ENCODE measurements around the gene ELMO2.
"Not testable (repeated sequence)": the region's sequence is repeated elsewhere in the genome, so short reads cannot be mapped to it uniquely, and the experiment has no call there.

The ELMO2 gene

GRCh38 chr20:46406986-46407670, 713 bp upstream of the ELMO2 start:
- peak in 1 of 2 experiments; percentile 50 for DNase-seq

DNA sequence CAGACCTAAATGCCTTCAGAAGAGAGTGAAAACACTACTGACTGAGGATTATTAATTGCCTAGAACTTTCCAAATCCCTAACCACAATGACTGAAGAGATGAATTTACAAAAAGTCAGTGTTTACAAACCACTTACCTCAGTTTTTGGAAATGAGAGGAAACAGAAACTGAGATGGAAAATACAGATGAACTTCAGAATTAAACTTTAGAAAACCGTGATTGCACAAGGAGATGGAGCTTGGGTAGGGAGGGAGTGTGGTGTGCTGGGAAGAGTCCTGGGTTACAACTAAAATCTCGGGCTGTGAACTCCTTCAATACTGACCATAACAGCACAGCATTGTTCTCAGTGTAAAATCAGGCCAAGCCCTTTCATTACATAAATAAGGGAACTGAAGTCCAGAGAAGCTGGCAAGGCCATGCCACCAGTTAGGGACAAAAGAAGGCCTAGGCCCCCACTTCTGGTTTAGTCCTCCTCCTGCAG, 4.0 kb downstream of the ELMO2 start:
- no peak for DNase-seq

DNA sequence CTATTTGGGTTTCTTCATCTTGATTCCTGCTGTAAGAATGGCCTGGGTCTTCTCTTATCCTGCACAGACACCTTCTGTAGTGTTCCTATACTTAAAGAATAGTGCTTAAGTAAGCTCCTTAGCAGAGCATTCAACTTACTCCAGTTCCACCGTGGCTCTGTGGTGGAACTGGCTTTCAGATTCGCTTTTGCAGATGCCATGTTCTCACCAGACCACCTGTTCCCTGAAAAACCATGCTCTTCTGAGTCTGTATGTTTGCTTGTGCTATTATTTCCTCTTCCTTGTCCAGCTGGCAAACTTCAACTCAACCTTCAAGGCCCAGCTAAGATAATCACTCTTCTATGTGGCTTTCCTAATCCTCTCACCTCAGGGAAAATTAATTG, 4.9 kb downstream of the ELMO2 start:
- no peak for DNase-seq

GRCh38 chr20:46400828-46401477, 5.5 kb downstream of the ELMO2 start:
- DNase-seq = no peak

DNA sequence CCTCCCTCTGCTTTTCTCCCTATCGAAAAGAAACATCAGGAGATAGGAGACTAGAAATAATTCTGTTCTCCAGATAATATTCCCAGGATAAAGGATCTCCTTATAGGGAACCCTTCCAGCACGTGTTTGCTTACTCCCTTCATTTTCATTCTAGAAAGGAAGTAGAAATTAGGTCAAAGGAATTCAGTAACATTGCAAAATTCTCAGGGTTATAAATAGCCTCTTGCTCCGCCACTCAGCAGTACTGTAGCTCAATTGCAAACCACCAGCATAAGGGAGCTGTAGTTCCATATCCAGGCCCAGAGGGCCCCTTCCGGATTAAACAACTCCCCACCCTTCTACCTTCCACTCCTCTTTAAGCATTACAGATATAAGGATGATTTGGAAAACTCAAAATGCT, 6.2 kb downstream of the ELMO2 start:
- DNase-seq = peak in 1 of 2 experiments; percentile 18

- no peak for DNase-seq
Observed at GRCh38 chr20:46399401-46399800, 7.0 kb downstream of the ELMO2 start.

GRCh38 chr20:46398963-46399362, 7.5 kb downstream of the ELMO2 start:
- DNase-seq = no peak

- DNase-seq = no peak
Observed at GRCh38 chr20:46396052-46396740, 10.2 kb downstream of the ELMO2 start.

GRCh38 chr20:46394872-46395760, 11.3 kb downstream of the ELMO2 start:
- DNase-seq = no peak

DNA sequence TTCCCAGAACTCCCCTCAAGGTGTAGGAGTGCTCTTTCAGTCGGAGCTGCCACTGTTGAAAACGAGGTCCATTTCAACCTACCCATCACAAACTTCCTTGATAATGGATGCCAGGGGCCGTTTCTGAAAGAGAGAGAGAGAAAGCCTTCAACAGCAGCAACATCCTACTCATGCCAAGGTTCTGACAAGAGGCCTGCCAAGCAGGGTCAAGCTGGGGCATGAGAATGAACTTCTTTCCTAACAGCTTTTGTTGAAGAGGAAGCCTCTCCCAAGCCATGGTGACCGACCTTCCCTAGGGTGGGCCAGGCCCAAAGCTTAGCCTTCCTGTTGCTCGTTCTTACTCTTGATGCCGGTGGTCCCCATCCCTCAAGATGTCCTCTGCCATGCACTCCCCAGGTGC, 12.4 kb downstream of the ELMO2 start:
- no peak for DNase-seq

- DNase-seq = peak; percentile 84 to 91
Observed at GRCh38 chr20:46388937-46389336, 17.5 kb downstream of the ELMO2 start.

DNA sequence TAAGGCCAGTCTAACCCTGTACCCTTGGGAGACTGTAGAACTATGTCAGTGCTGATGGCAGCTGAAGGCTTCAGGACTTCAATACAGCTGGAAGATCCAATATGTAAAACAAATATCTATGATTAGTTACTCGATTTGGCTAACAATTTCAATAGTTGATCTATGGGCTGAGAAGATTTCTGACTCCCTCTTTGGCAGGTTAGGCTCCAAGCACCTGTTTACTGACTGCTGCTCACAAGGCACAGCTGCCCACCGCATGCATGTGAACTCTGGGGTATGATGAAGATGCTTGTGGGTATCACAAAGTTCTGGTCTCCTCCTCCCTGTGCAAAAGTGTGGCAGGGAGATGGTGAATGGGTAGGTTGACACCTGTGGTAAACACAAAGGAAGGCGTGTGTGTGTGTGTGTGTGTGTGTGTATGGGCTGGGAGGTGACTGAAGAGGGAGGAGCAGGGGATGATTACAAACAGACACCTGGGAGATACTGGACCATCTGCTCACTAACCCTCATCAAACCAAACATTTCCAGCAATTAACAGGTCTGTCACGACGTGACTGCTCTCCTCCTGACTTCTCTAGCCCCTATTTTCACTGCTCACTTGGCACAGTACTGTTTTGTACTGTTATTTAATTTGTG, 18.1 kb downstream of the ELMO2 start:
- peak; percentile 34 to 71 for DNase-seq

GRCh38 chr20:46387054-46387453, 19.4 kb downstream of the ELMO2 start:
- DNase-seq = not testable (repeated sequence)

DNA sequence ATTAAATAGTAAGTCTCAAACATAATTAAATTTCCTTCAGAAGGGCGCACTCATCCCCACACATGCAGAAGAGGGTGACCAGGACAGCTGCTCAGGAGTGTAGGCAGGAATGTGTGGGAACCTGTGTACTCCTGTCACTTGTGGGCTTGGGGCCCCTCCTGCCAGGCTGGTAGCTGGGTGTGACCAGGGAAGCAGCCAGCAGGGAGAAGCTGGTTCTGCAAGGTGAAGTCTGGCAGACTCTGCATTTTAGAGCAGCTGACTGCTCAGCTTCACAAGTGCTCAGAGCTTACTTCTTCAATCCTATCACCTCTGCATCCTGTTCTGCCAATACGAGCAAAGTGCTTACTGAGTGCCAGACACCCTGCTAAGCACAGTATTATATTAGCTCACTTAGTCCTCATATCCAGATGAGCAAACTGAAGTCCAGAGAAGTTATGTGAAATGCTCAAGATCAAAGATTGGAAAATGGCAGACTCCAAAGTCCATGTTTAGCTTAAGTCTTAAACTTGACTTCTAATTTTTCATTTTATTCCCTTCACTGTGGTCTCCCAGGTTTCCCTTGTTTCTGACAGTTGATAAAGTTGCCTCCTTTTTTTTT, 27.9 kb downstream of the ELMO2 start:
- DNase-seq = no peak

DNA sequence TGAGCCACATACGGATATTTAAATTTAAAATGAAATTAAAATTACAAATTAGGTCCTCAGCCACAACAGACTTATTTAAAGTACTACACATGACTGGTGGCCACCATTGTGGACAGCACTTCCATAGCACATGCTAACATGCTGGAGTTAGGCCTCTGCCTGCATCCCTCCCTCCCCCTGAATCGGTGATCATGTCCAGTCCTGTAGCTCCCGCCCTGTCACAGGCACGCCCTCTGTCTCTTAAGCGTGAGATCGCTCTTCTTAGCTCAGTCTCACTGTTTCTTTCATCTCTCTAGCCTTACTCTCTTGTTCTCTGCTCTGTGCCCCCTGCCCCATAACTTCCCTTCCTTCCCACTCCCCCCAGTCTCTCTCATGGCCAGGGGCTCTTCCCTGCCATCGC, 28.9 kb downstream of the ELMO2 start:
- no peak for DNase-seq

GRCh38 chr20:46376196-46376785, 30.1 kb downstream of the ELMO2 start:
- DNase-seq = no peak

GRCh38 chr20:46375771-46376170, 30.6 kb downstream of the ELMO2 start:
- no peak for DNase-seq

GRCh38 chr20:46374383-46374782, 32.0 kb downstream of the ELMO2 start:
- no peak for DNase-seq

DNA sequence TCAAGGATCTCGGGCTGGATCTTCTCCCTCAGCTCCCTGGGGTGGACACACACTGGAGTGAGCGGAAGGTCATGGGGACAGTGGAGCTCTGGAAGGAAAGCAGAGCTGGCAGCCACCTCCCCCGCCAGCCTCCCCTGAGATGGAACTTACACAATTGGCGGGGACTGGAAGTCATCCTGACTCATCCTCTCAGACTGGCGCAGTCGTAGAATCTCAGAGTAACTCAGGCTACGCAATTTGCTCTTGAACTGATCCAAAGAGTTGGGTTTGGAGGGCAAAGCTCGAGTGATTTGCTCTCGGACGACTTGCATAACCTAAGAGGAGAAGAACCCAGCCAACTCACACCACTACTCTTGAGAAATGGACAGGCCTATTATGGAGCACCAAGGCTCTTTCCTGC, 34.8 kb downstream of the ELMO2 start:
- no peak for DNase-seq

GRCh38 chr20:46368902-46369268, 37.5 kb downstream of the ELMO2 start:
- DNase-seq = no peak

Measured in cerebellar nuclear complex (tissue), 1 donor.